ENCODE results near the gene RBM48. TPM values are rescaled to one million over a fixed set of nuclear protein-coding genes. Genes with fewer than 3 reads are reported as not detected.
"Not testable (repeated sequence)": the region's sequence is repeated elsewhere in the genome, so short reads cannot be mapped to it uniquely, and the experiment has no call there.

The RBM48 gene
- total RNA-seq, result 22.1 TPM

DNA sequence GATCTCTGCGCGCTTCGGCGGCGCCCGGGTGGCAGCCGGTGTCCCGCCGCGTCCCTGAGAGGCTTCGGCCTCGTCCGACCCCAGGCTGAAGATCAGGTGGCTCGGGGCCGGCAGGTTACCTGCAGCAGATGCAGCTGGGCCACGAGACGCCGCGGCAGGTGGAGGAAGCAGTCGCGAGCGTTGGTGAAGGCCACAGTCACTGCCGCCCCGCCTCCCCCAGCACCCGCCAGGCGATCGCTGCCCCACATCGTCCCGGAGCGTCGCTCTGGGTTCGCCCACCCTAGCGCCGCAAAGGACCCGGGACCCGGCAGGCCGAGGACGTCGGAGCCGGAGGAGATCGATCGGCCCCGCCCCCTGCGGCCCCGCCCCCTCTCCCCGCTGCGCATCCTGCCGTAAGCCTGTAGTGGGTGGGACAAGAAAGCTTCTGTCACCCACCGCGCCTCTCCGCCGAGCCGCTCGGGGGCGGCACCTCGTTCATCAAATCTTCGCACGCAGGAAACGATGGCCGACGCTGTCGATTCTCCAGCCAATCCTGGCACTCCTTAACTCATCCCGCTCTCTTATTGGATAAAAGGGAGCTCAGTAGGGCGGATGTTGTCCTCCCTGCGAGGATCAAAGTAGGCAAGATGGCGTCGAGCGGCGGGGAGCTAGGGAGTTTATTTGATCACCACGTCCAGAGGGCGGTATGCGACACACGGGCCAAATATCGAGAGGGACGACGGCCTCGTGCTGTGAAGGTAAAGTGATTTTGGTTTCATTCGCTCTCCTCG lies at the start of gene RBM48, which contains the start of gene PEX1:
Gene RBM48, plus strand, starts transcription at position 608 of the 770 bp plus-strand sequence. Its CDS starts 19 bp downstream, at position 627.
Gene PEX1, minus strand, starts transcription at position 333 of the 770 bp plus-strand sequence. Its CDS starts 85 bp downstream, at position 248.
- DNase-seq, result peak; percentile 100

DNA sequence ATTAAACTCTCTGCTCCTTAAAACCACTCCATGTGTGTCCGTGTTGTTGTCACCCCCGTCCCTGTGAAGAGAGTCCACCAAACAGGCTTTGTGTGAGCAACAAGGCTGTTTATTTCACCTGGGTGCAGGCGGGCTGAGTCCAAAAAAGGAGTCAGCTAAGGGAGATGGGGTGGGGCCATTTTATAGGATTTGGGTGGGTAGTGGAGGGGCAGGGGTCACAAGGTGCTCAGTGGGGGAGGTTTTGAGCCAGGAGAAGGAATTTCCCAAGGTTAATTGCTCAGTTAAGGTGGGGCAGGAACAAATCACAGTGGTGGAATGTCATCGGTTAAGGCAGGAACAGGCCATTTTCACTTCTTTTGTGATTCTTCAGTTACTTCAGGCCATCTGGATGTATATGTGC lies 49.4 kb upstream of the RBM48 start:
- not testable (repeated sequence) for DNase-seq

DNA sequence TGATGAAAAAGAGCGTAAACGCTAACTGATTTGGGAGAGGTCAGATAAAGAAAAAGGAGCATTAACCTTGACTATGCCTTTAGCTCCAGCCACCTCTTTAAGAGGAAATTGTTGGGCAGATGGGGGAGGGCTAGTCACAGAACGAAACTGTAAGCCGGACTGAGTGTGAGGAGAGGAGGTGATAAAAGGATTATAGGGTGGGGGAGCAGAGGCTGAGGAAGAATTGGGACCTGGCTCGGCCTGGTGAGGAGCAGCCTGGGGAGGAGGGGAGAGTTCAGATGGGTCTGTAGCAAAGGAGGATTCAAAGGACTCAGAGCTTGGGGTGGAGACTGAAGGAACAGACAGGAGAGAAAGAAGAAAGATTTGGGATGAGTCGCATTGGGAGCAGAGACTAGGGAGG lies 45.0 kb upstream of the RBM48 start:
- not testable (repeated sequence) for DNase-seq

DNA sequence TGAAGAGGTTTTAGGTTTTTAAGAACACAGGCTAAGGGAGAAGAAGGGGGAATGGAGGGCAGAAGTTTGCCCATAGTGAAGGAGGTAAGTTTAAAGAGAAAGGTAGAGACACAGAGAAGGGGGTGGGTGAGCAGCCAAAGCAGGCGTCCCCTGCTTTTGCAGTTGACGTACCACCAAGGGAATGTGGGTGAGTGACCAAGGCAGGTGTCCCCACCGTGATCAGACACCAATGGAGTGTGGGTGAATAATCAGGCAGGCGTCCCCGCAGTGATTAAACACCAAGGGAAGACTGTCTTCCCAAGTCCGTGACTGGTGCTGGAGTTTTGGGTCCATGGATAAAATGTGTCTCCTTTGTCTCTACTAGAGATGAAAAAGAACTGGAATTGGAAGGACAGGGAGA lies 44.4 kb upstream of the RBM48 start:
- DNase-seq, result not testable (repeated sequence)

DNA sequence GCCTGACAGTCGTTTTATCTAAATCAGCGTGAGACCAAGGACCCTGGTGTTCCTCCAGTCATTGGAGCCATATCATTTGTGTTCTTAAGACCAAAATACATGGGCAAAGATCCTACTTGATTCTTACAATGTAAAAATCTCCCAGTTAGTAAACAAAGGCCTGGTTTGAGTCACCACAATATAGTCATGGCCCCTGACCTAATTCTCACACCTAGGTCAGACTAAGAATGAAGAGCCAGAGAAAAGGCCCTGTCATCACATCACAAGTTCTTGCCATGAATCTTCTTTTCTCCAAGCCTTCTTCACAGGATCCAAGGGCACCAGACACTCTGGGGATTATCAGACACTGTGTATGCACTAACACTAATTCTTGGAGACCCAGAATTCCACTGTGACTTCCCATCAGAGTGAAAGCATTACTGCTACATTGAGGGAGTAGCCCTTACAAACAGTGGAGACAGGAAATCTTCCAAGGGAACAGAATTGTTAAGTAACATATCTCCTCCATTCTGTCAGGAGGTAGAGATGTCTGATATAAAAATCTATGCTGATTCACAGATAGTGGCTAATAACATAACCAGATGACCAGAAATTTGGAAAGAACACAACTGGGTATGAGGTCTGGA lies 43.2 kb upstream of the RBM48 start:
- no peak for DNase-seq

DNA sequence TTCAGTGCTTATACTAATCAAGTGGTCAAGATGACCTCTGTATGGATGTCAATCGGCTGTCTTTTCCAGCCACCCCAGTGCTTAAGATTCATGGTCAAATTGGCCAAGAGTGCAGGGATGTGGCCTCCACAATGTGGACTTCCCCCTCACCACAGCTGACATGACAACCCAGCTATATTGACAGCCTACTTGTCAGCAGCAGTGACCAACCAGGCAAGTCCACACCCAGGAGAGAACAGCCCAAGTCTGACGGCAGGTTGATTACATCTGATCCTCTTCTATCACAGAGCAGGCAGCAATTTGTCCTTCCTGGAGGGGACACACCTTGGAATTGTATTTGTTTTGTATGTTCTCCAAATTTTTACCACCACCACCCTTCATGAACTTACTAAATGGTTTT lies 42.6 kb upstream of the RBM48 start:
- no peak for DNase-seq

DNA sequence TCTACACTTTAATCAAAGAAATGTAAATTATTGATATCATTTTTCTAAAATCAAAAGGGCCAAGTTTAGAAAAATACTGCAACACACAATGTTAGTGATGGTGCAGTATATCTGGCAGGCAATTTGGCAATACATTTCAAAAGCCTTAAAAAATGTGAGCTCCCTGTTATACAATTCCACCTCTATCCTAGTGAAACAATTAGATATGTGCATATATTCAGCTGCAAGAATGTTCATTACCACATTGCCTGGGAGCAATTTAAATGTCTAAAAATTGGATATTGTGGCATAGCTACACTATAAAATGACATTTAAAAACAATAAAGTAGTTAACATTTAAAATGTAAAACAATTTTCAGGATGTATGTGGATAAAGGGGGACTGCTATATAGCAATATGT lies 40.8 kb upstream of the RBM48 start:
- no peak for DNase-seq

DNA sequence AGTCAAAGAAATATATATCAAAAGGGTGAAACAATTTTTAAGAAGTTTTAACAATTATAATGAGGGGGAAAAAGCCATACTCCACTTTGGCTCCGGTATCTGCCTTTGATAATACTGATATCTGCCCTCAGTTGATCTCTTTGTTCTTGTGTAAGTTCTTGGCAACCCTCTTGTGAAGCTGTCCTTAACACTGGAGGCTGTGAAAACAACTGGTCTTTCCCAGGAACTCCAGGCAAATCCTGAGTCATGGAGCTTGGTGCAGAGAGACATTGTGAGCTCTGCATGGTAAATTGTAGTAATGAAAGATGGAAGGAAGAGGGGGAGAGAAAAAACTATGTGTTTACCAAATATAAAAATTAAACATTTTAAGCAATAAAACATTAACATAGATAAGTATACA lies 39.0 kb upstream of the RBM48 start:
- no peak for DNase-seq

DNA sequence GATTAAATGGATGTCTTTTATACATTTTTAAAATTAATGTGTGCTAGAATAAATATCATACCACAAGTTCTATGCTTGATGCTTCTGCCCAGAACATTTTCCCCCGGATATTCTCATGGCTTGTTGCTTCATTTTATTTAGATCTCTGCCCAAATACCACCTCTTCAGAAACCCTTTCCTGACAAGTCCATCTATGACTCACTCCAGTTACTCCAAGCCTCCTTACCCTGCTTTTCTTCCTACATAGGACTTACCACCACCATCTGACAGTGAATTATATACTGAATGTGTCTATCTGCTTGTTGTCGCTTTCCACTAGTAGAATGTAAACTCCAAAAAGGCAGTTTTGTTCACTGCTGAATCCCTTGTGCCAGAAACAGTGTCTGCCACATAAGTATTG lies 31.7 kb upstream of the RBM48 start:
- DNase-seq, result no peak

DNA sequence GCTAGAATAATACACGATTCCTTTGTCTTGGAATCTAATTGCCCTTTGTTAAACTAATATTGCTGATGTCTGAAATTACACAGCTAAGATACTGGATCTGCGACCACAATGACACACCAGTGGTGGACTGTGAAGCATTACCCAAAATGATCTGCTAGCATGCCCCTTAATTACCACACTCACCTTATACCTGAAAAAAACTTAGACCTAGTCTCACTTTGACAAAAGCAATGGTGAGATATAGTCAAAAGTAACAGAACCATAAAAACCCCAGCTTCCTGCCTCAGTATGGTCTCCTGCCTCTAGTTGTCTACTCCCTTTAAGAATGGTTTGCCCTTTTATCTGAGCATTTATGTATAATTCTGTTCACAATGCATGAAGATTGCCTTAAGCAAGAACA lies 30.0 kb upstream of the RBM48 start:
- no peak for DNase-seq

DNA sequence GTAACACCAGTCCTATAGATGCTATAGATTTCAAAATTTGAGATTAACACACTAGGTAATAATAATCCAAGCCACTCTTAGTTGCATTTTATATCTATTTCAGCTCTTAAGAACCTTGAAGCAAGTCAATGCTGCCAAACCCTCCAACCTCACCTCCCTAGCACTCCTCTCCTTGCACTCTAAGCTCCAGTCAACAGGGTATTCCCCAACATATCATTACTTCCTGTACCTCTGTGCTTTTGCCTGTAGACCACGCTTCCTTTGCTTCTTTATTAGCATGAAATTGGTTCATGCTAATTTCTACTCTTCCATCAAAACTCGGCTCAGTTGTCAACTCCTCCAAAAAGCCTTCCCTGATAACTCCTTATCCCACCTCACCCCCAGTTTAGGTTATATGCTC lies 24.8 kb upstream of the RBM48 start:
- no peak for DNase-seq

DNA sequence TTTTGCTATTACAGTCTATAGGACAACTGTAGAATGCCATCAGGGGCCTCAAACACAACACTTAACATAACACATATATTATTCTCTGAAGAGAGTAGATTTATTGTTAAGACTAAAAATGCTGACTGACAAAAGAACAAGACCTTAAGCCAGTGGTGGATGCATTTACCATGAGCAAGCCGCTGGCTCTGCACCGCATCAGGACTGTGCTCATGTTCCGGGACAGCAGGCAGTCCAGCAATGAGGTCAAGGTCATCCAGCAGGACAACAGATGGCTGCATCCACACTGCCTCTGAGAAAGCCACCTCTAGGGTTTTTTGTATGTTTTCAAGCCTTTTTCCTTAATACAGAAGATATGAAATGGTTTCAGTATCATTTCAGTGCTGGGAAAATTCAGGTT lies 24.0 kb upstream of the RBM48 start:
- no peak for DNase-seq

DNA sequence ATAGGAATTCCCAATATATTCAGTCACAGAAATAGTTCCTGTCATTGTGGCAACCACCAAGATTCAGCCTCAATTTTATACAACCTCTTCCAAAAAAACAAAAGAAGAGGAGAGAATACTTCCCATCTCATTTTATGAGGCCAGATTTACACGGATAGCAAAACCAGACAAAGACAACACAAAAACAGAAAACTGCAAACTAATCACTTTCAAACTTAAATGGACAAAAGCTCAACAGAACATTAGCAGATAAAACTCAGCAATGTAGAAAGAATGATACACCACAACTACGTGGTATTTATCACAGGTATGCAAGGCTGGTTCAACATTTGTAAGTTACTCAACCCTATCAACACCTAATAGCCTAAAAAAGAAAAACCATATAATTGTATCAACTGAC lies 22.2 kb upstream of the RBM48 start:
- no peak for DNase-seq

DNA sequence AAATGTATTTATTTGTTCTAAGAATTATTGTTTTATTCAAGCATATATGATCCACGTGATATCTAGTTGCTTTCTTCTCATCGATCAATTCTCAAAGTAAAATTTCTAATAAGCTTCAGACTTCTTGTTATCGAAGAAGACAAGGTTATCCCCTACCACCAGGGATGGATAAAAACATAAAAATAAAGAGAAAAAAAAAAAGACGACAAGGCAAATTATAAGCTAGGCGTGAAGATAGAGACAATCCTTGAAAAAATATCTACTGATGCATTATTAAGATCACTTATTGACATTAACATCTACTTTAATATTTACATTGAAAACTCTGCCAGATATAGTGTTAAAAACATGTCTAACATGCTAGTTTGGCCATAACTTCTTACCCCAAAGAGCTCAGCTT lies 19.6 kb upstream of the RBM48 start:
- DNase-seq, result no peak

DNA sequence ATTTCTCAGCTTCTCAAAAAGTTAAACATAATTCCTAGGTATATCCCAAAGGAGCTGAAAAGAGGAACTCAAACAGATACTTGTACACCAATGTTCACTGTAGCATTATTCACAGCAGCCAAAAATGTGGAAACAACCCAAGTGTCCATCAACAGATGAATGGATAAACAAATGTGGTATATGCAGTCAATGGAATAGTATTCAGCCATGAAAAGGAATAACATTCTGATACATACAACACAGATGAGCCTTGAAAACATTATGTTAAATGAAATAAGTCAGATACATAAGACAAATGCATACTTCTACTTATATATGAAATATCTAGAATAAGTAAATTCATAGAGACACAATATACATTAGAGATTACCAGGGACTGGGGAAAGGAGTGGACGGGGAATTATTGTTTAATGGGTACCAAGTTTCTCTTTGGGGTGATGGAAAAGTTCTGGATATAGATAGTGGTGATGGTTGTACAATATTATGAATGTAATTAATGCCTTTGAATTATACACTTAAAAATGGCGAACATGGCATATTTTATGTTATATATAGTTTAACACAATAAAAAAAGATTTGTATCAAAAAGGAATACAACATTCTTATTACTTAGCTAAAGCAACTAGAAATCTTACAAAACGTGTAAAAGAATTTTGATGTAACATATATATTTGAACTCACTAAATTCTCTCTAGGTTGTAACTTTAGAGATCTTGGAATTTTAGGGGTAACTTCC lies 15.3 kb upstream of the RBM48 start:
- DNase-seq, result no peak

DNA sequence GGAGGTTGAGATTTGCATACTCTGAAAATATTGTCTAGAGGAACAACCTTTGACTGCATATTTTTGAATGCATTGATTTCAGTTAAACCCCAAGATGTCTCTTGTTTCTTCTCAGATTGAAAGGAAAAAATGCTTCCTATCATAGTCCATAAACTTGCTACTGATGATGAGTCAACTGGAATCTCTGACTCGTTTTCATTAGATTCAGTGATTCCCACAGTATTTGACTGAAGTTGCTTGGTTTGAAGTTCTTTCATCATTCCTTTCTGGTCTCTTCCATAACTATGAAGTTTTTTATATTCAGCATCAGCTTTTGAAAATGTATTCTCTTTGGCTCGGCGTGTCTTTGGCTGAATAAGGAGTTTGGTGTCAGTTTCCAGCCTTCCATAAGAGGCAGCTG lies 11.0 kb upstream of the RBM48 start:
- DNase-seq, result no peak

DNA sequence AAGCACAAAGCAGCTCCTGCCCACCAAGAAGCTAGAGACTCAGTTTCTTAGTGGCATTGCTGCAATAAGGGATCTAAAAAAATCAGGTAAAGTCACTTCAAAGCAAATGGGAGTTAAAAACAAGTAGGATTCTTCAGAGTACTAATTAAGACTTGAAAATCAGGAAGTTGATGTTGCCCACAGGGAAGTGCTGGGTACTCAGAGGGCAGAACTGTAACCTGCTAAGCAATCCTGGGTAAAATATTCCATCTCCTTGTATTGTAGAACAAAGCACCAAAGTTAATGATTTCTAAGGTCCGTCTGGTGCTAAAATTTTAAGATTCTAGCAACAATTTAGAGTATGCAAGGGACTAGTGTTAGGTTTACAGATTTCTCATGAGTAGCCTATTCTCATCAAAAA lies 8.6 kb upstream of the RBM48 start:
- no peak for DNase-seq

DNA sequence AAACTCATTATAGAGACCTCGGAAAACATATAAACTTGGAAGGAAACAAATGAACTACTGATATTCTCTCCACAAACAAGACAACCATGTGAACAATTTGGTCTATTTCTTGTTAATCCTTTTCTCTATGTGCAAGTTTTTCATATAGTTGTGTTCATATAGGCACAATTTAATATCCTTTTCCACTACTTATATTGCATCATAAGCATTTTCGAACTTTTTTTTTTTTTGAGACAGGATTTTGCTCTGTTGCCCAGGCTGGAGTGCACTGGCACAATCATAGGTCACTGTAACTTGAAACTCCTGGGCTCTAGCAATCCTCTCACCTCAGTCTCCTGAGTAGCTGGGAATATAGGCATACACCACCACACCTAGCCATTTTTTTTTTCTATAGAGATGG lies 5.5 kb upstream of the RBM48 start:
- no peak for DNase-seq

DNA sequence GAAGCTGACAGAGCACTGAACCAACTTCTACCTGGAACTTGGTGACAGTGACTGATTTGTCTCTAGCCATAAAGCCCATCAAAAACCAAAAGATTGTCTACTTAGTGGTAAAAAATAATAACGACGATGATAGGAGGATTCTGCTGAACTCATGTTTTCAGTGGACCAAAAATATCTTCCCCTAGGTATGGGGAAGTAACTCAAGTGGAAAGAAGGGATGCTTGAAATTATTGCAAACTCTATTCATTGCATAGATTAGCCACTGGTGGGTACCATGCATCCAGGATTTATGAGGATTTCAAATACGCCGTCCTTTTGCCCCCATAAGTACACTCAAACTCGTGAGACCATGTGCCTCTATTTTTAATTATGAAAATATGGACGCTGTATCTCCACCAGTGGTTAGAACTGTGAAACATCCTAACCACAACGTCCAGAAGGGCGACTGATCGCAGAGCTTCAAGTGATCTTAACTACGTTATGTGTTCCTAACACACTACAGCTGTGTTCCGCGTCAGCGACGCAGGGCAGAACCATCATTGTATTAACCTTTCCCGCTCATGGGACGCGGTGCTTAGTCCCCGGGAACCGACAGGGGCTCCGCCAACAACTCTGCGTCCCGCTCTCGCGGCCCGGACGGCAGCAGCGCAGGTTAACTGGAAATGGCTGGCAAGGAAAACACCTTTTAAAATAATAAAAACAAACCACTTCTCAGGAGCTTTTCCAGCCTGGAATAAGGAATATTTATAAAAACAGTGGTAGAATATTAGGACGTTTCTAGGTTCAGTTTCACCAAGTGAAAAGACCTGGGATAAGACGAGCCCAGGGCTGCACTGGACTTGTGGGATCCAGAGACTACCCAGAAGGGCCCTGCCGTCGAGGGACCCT lies 1.1 kb upstream of the RBM48 start:
- peak; percentile 68 for DNase-seq

DNA sequence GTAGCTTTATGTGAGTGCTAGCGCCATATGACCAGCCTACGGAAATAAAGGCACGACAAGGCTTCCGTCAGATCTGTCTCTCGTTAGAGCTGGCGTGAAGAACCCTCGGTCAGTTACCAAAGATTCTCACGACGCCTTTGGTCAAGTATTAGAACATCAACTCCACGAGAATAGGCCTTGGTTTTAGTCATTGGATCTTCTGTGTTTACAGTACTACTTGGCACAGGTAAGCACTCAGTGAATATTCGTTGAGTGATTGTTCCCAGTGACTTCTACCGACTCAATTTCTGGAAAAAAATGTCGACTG lies 316 bp downstream of the RBM48 start:
- DNase-seq, result no peak

DNA sequence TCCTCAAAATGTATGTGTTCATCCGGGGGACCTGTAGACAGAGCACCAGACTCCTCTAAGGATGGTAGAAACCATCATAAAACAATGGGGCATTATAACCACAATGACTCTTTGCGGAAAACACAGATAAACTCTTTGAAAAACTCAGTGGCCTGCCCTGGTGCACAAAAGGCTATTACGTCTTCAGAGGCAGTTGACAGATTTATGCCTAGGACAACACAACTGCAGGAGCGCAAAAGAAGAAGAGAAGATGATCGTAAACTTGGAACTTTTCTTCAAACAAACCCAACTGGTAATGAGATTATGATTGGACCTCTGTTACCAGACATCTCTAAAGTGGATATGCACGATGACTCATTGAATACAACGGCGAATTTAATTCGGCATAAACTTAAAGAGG lies 6.0 kb downstream of the RBM48 start:
- no peak for DNase-seq

DNA sequence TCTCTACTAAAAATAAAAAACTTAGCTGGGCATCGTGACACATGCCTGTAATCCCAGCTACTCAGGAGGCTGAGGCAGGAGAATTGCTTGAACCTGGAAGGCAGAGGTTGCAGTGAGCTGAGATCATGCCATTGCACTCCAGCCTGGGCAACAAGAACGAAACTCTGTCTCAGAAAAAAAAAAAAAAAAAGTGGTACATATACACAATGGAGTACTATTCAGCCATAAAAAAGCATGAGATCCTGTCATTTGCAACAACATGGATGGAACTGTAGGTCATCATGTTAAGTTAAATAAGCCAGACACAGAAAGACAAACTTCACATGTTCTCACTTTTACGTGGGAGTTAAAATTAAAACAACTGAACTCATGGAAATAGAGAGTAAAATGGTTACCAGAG lies 14.9 kb downstream of the RBM48 start:
- not testable (repeated sequence) for DNase-seq

All from tongue (tissue), 2 donors.